Fibroblast of lung (primary cell): ENCODE data around the gene NEK9. TPM values are rescaled to one million over a fixed set of nuclear protein-coding genes. Genes with fewer than 3 reads are reported as not detected.

ENCODE experiments used
- DNase-seq, 2 donors: peaks; one replicate each; pipeline versions ENCODE4 v3.0.0 to v3.0.0-alpha.2; 2010; ENCODE audit warnings: low read depth in 2 of 2
- H2AFZ ChIP-seq: 2 replicates; pipeline ENCODE4 v1.5.1; 2012; ENCODE audit warnings: low read length, control low read depth, inconsistent platforms
- H3K27ac ChIP-seq: 2 replicates; pipeline ENCODE4 v1.5.1; 2011; ENCODE audit warnings: low read length, control low read depth; ENCODE audit not compliant: insufficient read depth
- H3K27me3 ChIP-seq: 2 replicates; pipeline ENCODE4 v1.5.1; 2011; ENCODE audit warnings: mild to moderate bottlenecking, low read length; ENCODE audit not compliant: control insufficient read depth, insufficient read depth
- H3K36me3 ChIP-seq: 2 replicates; pipeline ENCODE4 v1.5.1; 2011; ENCODE audit warnings: low read length; ENCODE audit not compliant: control insufficient read depth, insufficient read depth
- H3K4me1 ChIP-seq: 2 replicates; pipeline ENCODE4 v1.5.1; 2011; ENCODE audit warnings: low read length; ENCODE audit not compliant: control insufficient read depth, insufficient read depth; ENCODE audit errors: extremely low read depth
- H3K4me2 ChIP-seq: 2 replicates; pipeline ENCODE4 v1.5.1; 2011; ENCODE audit warnings: low read length, control low read depth; ENCODE audit not compliant: insufficient read depth; ENCODE audit errors: extremely low read depth
- H3K4me3 ChIP-seq, 4 experiments: fragments of 200-600 bp in 1 of 4; sonication (generic) in 1 of 4; replicated peaks in 1 of 4; 2 replicates each; pipeline ENCODE4 v1.5.1; 2011 to 2016; ENCODE audit warnings: low read length in 4 of 4, low read depth in 3 of 4, mild to moderate bottlenecking in 3 of 4, control low read depth in 2 of 4, inconsistent platforms in 1 of 4, mixed read lengths in 1 of 4; ENCODE audit not compliant: insufficient read depth in 1 of 4; ENCODE audit errors: control extremely low read depth in 1 of 4
- H3K79me2 ChIP-seq: 2 replicates; pipeline ENCODE4 v1.5.1; 2012; ENCODE audit warnings: mild to moderate bottlenecking, low read length, inconsistent platforms; ENCODE audit not compliant: control insufficient read depth, insufficient read depth
- H3K9ac ChIP-seq: 2 replicates; pipeline ENCODE4 v1.5.1; 2011; ENCODE audit warnings: mild to moderate bottlenecking, low read length, control low read depth; ENCODE audit not compliant: insufficient read depth
- H3K9me3 ChIP-seq: 2 replicates; pipeline ENCODE4 v1.5.1; 2012; ENCODE audit warnings: low read depth, low read length; ENCODE audit not compliant: control insufficient read depth, insufficient read depth
- H4K20me1 ChIP-seq: 2 replicates; pipeline ENCODE4 v1.5.1; 2011; ENCODE audit warnings: low read length; ENCODE audit not compliant: control insufficient read depth, insufficient read depth; ENCODE audit errors: extremely low read depth
- CTCF ChIP-seq, 2 donors: IDR thresholded peaks in 1 of 2; conservative IDR thresholded peaks in 1 of 2; 1 replicate in 1 of 2; 2 replicates in 1 of 2; pipeline ENCODE4 v1.5.1; 2011 to 2012; ENCODE audit warnings: low read length in 2 of 2, control low read depth in 1 of 2, inconsistent platforms in 1 of 2, low read depth in 1 of 2, mild to moderate bottlenecking in 1 of 2
- EZH2 ChIP-seq: IDR thresholded peaks from 2 replicates; pipeline ENCODE4 v1.5.1; 2012; ENCODE audit warnings: low read length, control low read depth, mild to moderate bottlenecking; ENCODE audit errors: missing control alignments
- polyA plus RNA-seq, 2 donors: library from polyadenylated mRNA; depleted of rRNA in 1 of 2; stranded (reverse) in 1 of 2; unstranded in 1 of 2; fragments of >200 nt; gene quantifications; 2 replicates each; pipeline ENCODE4 v1.2.1, GENCODE V29; 2011 to 2012; ENCODE audit warnings: missing spikeins in 1 of 2
- total RNA-seq: library from RNA; depleted of rRNA; stranded (reverse); fragments of >200 nt; gene quantifications from 2 replicates; pipeline ENCODE4 v1.2.1, GENCODE V29; 2014

The NEK9 gene
- total and polyA plus RNA-seq, 2 donors (not counting 1 experiment from before 2014, with no cell fraction given) = 63.4 to 81.3 TPM

GRCh38 chr14:75067212-75067611, 59.6 kb downstream of the NEK9 start:
- H3K4me2 ChIP-seq = no peak overlapping the region
- H3K79me2 ChIP-seq = peaks cover 12% of the 10 kb centered on the region
- H3K36me3 ChIP-seq = no peaks in the 10 kb centered on the region
- DNase-seq = no peak
- no peaks in the 10 kb centered on the region for H3K9me3 ChIP-seq
- H3K27me3 ChIP-seq = no peaks in the 10 kb centered on the region
- TF ChIP-seq EZH2 (no peak), CTCF (conservative IDR thresholded peaks at IDR 0.05 in 1 of 2, IDR thresholded peaks at IDR 0.05 in 1 of 2; ENCODE audit: low read depth in 1 of 2, low read length in 2 of 2) (no peak)
- H3K9ac ChIP-seq = no peak overlapping the region
- H3K4me3 ChIP-seq = no peak overlapping the region
- no peaks in the 10 kb centered on the region for H4K20me1 ChIP-seq
- H2AFZ ChIP-seq = no peak overlapping the region
- H3K27ac ChIP-seq = no peak overlapping the region
- H3K4me1 ChIP-seq = peaks cover 4% of the 10 kb centered on the region

- peaks cover 12% of the 10 kb centered on the region for H3K79me2 ChIP-seq
- no peaks in the 10 kb centered on the region for H4K20me1 ChIP-seq
- H3K27ac ChIP-seq = no peak overlapping the region
- no peaks in the 10 kb centered on the region for H3K9me3 ChIP-seq
- H3K36me3 ChIP-seq = no peaks in the 10 kb centered on the region
- DNase-seq = no peak
- no peak overlapping the region for H3K4me3 ChIP-seq
- TF ChIP-seq EZH2 (no peak), CTCF (conservative IDR thresholded peaks at IDR 0.05 in 1 of 2, IDR thresholded peaks at IDR 0.05 in 1 of 2; ENCODE audit: low read depth in 1 of 2, low read length in 2 of 2) (no peak)
- H2AFZ ChIP-seq = no peak overlapping the region
- H3K9ac ChIP-seq = no peak overlapping the region
- H3K4me1 ChIP-seq = peaks cover 4% of the 10 kb centered on the region
- no peak overlapping the region for H3K4me2 ChIP-seq
- H3K27me3 ChIP-seq = no peaks in the 10 kb centered on the region
Observed at GRCh38 chr14:75066691-75067090, 60.2 kb downstream of the NEK9 start.

GRCh38 chr14:75064205-75064567, 62.7 kb downstream of the NEK9 start:
- H2AFZ ChIP-seq = peak overlapping the region; percentile 78
- H3K27ac ChIP-seq = peak overlapping the region; percentile 79
- no peaks in the 10 kb centered on the region for H3K4me1 ChIP-seq
- H3K9ac ChIP-seq = no peak overlapping the region
- no peak for DNase-seq
- H3K27me3 ChIP-seq = no peaks in the 10 kb centered on the region
- no peaks in the 10 kb centered on the region for H4K20me1 ChIP-seq
- no peaks in the 10 kb centered on the region for H3K36me3 ChIP-seq
- H3K4me2 ChIP-seq = peak overlapping the region; percentile 85
- H3K79me2 ChIP-seq = peaks cover 17% of the 10 kb centered on the region
- H3K4me3 ChIP-seq = peak overlapping the region; percentile 59 to 92 (median 81)
- TF ChIP-seq CTCF (conservative IDR thresholded peaks at IDR 0.05 in 1 of 2, IDR thresholded peaks at IDR 0.05 in 1 of 2; ENCODE audit: low read depth in 1 of 2, low read length in 2 of 2) = no peak
- TF ChIP-seq EZH2 = no peak
- H3K9me3 ChIP-seq = no peaks in the 10 kb centered on the region
